ENCODE data around the gene PPEF2. TPM values are rescaled to one million over a fixed set of nuclear protein-coding genes. Genes with fewer than 3 reads are reported as not detected.

PPEF2 gene
- total RNA-seq, 1 experiment from 2014 or later, result not detected

- POLR2A ChIA-PET (ENCODE audit: unreplicated experiment), result no interaction called here
- TF ChIP-seq EZH2 (IDR thresholded peaks at IDR 0.05; ENCODE audit: low read depth) (no peak), CTCF (conservative IDR thresholded peaks at IDR 0.05) (no peak)
- CTCF ChIA-PET, result no interaction called here
These were observed 19.7 kb upstream of the PPEF2 start for GRCh38 chr4:75921910-75922309.

GRCh38 chr4:75920327-75920726 is 18.1 kb upstream of the PPEF2 start:
- Histone ChIP-seq H3K79me2 (ENCODE audit: low read depth) (no peaks in the 10 kb centered on the region), H3K4me2 (no peak overlapping the region), H2AFZ (no peak overlapping the region), H3F3A (ENCODE audit: insufficient read depth, low read depth) (no peaks in the 10 kb centered on the region), H3K27me3 (ENCODE audit: insufficient read depth, low read depth) (no peaks in the 10 kb centered on the region), H3K36me3 (ENCODE audit: low read depth) (no peaks in the 10 kb centered on the region), H3K9me3 (ENCODE audit: insufficient read depth, low read depth) (no peaks in the 10 kb centered on the region), H4K20me1 (ENCODE audit: insufficient read depth) (no peaks in the 10 kb centered on the region), H3K4me3 (no peak overlapping the region), H3K4me1 (replicated peaks; ENCODE audit: insufficient read depth) (no peaks in the 10 kb centered on the region), H3K9me2 (ENCODE audit: insufficient read depth) (no peaks in the 10 kb centered on the region), H3K27ac (no peak overlapping the region)
- intact Hi-C loops (cut with micrococcal nuclease; ENCODE audit: unreplicated experiment), result no loop called here
- ChIA-PET POLR2A (ENCODE audit: unreplicated experiment) (no interaction called here), CTCF (no interaction called here)
- no peak for TF ChIP-seq CTCF (conservative IDR thresholded peaks at IDR 0.05)
- no peak for TF ChIP-seq EZH2 (IDR thresholded peaks at IDR 0.05; ENCODE audit: low read depth)
- BruUV-seq (replicated peaks), result no TSS peak
- DNase-seq, result no peak

More at GRCh38 chr4:75921910-75922309, 19.7 kb upstream of the PPEF2 start:
- no peak overlapping the region for H3K4me2 ChIP-seq
- no peaks in the 10 kb centered on the region for H3F3A ChIP-seq (ENCODE audit: insufficient read depth, low read depth)
- H3K4me1 ChIP-seq (replicated peaks; ENCODE audit: insufficient read depth), result no peaks in the 10 kb centered on the region
- BruUV-seq (replicated peaks), result no TSS peak
- no peak for DNase-seq
- no peaks in the 10 kb centered on the region for H3K79me2 ChIP-seq (ENCODE audit: low read depth)
- H3K9me3 ChIP-seq (ENCODE audit: insufficient read depth, low read depth), result no peaks in the 10 kb centered on the region
- H3K27ac ChIP-seq, result no peak overlapping the region
- no peak overlapping the region for H3K4me3 ChIP-seq
- H2AFZ ChIP-seq, result no peak overlapping the region
- no peaks in the 10 kb centered on the region for H3K9me2 ChIP-seq (ENCODE audit: insufficient read depth)
- intact Hi-C loops (cut with micrococcal nuclease; ENCODE audit: unreplicated experiment), result no loop called here
- H3K27me3 ChIP-seq (ENCODE audit: insufficient read depth, low read depth), result no peaks in the 10 kb centered on the region
- H3K36me3 ChIP-seq (ENCODE audit: low read depth), result no peaks in the 10 kb centered on the region
- no peaks in the 10 kb centered on the region for H4K20me1 ChIP-seq (ENCODE audit: insufficient read depth)

- ChIA-PET POLR2A (ENCODE audit: unreplicated experiment) (no interaction called here), CTCF (no interaction called here)
- Histone ChIP-seq H4K20me1 (ENCODE audit: insufficient read depth) (no peaks in the 10 kb centered on the region), H2AFZ (no peak overlapping the region), H3K27me3 (ENCODE audit: insufficient read depth, low read depth) (no peaks in the 10 kb centered on the region), H3K36me3 (ENCODE audit: low read depth) (no peaks in the 10 kb centered on the region), H3K9me2 (ENCODE audit: insufficient read depth) (no peaks in the 10 kb centered on the region), H3K4me2 (no peak overlapping the region), H3K9me3 (ENCODE audit: insufficient read depth, low read depth) (no peaks in the 10 kb centered on the region), H3K4me3 (no peak overlapping the region), H3K4me1 (replicated peaks; ENCODE audit: insufficient read depth) (no peaks in the 10 kb centered on the region), H3K79me2 (ENCODE audit: low read depth) (no peaks in the 10 kb centered on the region), H3K27ac (no peak overlapping the region), H3F3A (ENCODE audit: insufficient read depth, low read depth) (no peaks in the 10 kb centered on the region)
- TF ChIP-seq EZH2 (IDR thresholded peaks at IDR 0.05; ENCODE audit: low read depth) (no peak), CTCF (conservative IDR thresholded peaks at IDR 0.05) (no peak)
- no peak for DNase-seq
- no TSS peak for BruUV-seq (replicated peaks)
- intact Hi-C loops (cut with micrococcal nuclease; ENCODE audit: unreplicated experiment), result loop anchor here (5.0 kb wide), 1 partner anchor 147 kb away; no protein-coding TSS in a partner anchor
These were observed 17.7 kb upstream of the PPEF2 start for GRCh38 chr4:75919920-75920319.

All from PC-9 (cell line).